CD4-positive, CD25-positive, alpha-beta regulatory T cell (primary cell): ENCODE results near the gene VPS13A. TPM values are rescaled to one million over a fixed set of nuclear protein-coding genes. Genes with fewer than 3 reads are reported as not detected.

Source experiments
- ATAC-seq, 2 donors: fragments of 150-1000 bp; cut with Tn5 transposase; one replicate each; pipeline ENCODE4 v1.10.0; 2021; ENCODE audit warnings: low read depth in 2 of 2, moderate number of reproducible peaks in 2 of 2, moderate library complexity in 1 of 2
- DNase-seq, 3 donors: peaks; one replicate each; pipeline versions ENCODE4 v3.0.0 to v3.0.0-alpha.2; 2012 to 2022; ENCODE audit warnings: mixed read lengths in 1 of 3
- H3K27ac ChIP-seq: one replicate; pipeline ENCODE4 v1.7.0; 2013; ENCODE audit warnings: mild to moderate bottlenecking, low read length; ENCODE audit not compliant: insufficient read depth, poor library complexity, severe bottlenecking
- H3K27me3 ChIP-seq: one replicate; pipeline ENCODE4 v1.7.0; 2013; ENCODE audit warnings: low read length; ENCODE audit not compliant: control insufficient read depth, insufficient read depth
- H3K36me3 ChIP-seq: one replicate; pipeline ENCODE4 v1.7.0; 2013; ENCODE audit warnings: mild to moderate bottlenecking, low read length, moderate library complexity; ENCODE audit not compliant: control insufficient read depth, insufficient read depth
- H3K4me1 ChIP-seq: 2 replicates; pipeline ENCODE4 v1.7.0; 2013; ENCODE audit warnings: mild to moderate bottlenecking, low read length; ENCODE audit not compliant: insufficient read depth, control insufficient read depth, poor library complexity, severe bottlenecking
- H3K4me3 ChIP-seq: one replicate; pipeline ENCODE4 v1.7.0; 2013; ENCODE audit warnings: low read depth, mild to moderate bottlenecking, low read length, moderate library complexity
- H3K9me3 ChIP-seq, 2 experiments: 1 replicate in 1 of 2; 2 replicates in 1 of 2; pipeline ENCODE4 v1.7.0; 2013; ENCODE audit warnings: low read length in 2 of 2, mild to moderate bottlenecking in 1 of 2, moderate library complexity in 1 of 2; ENCODE audit not compliant: control insufficient read depth in 2 of 2
- H3K27ac Mint-ChIP-seq, 3 donors: one replicate each; pipeline ENCODE4 v1.8.0; 2020 to 2022; ENCODE audit warnings: mild to moderate bottlenecking in 3 of 3, mixed read lengths in 3 of 3, moderate library complexity in 2 of 3
- H3K27me3 Mint-ChIP-seq: one replicate; pipeline ENCODE4 v1.8.0; 2022; ENCODE audit warnings: mild to moderate bottlenecking, mixed read lengths
- H3K36me3 Mint-ChIP-seq: one replicate; pipeline ENCODE4 v1.8.0; 2020; ENCODE audit warnings: mixed read lengths
- H3K4me1 Mint-ChIP-seq, 4 donors: one replicate each; pipeline ENCODE4 v1.8.0; 2020 to 2022; ENCODE audit warnings: mixed read lengths in 4 of 4, mild to moderate bottlenecking in 1 of 4
- H3K4me3 Mint-ChIP-seq, 4 donors: one replicate each; pipeline ENCODE4 v1.8.0; 2020 to 2022; ENCODE audit warnings: mild to moderate bottlenecking in 4 of 4, mixed read lengths in 4 of 4, moderate library complexity in 3 of 4
- H3K9me3 Mint-ChIP-seq, 7 donors: one replicate each; pipeline ENCODE4 v1.8.0; 2020 to 2022; ENCODE audit warnings: mixed read lengths in 7 of 7, mild to moderate bottlenecking in 3 of 7, moderate library complexity in 2 of 7
- polyA plus RNA-seq, 4 donors: library from polyadenylated mRNA; unstranded; fragments of 300-500 nt; fragmentation: Illumina TruSeq; gene quantifications; one replicate each; pipeline ENCODE4 v1.2.3, GENCODE V29; 2021
- total RNA-seq: library from RNA; stranded (reverse); gene quantifications from one replicate; pipeline ENCODE4 v1.2.3, GENCODE V29; 2022

The VPS13A gene
- total RNA-seq (53.1 TPM), polyA plus RNA-seq (1 to 10 TPM; 2.5 to 4.3 (median 3.4) TPM)

DNA sequence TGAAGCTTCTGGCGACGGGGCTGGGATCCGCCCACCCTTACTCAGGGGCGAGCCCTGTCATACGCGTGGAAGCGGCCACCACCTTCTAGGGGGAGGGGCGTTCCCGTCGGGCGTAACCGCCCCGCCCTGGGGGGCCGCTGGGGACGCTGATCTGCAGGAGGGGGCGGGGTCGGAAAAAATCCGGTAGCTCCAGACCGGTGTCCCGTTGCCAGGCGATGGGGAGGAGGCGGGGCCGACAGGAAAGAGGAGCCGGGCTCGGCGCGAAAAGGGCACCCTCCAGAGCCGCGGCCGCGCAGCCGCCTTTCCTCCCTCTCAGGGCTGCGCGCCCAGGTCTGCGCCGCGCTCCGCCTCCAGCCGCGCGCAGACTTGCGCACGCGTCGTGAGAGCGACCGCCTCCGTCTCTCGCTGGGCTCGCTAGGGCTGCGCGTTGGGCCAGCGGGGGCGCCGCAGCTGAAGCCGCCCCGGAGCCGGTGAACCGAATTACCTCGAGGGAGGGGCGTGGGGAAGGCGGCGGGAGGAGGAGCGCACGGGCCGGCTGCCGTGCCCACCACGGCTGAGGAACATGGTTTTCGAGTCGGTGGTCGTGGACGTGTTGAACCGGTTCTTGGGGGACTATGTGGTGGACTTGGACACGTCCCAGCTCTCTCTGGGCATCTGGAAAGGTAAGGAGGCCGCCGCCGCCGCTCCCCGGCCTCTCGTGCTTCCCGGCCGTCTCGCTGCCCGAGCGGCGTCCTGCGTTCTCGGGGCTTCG, at the start of gene VPS13A:
Gene VPS13A, plus strand, starts transcription at position 392 of the 751 bp plus-strand sequence. Its CDS starts 171 bp downstream, at position 563.
- peak within 1 kb of the TSS; percentile 81 for H3K27ac ChIP-seq
- peaks cover 4% of the 10 kb centered on the region for H3K27me3 Mint-ChIP-seq
- H3K27me3 ChIP-seq = no peaks in the 10 kb centered on the region
- H3K4me3 Mint-ChIP-seq = peak within 1 kb of the TSS; percentile 90 to 98 (median 97)
- DNase-seq (peak; percentile 86 to 93 (median 89)), ATAC-seq (peak; percentile 85 to 87)
- no peaks in the 10 kb centered on the region for H3K9me3 ChIP-seq
- peaks cover 3 to 41% (median 27%) of the 10 kb centered on the region in 4 donors for H3K4me1 Mint-ChIP-seq
- no peaks in the 10 kb centered on the region for H3K36me3 ChIP-seq
- peak within 1 kb of the TSS; percentile 84 to 96 (median 92) for H3K27ac Mint-ChIP-seq
- H3K4me1 ChIP-seq = peaks cover 26% of the 10 kb centered on the region
- H3K4me3 ChIP-seq = peak within 1 kb of the TSS; percentile 93
- H3K9me3 Mint-ChIP-seq = peaks cover 0 to 2% (median 0%) of the 10 kb centered on the region in 7 donors
- H3K36me3 Mint-ChIP-seq = no peaks in the 10 kb centered on the region

GRCh38 chr9:77128125-77128789, 49.1 kb upstream of the VPS13A start:
- no peaks in the 10 kb centered on the region for H3K36me3 ChIP-seq
- ATAC-seq (no peak), DNase-seq (no peak)
- Mint-ChIP-seq H3K9me3 (peaks cover 0 to 9% (median 5%) of the 10 kb centered on the region in 7 donors), H3K36me3 (no peaks in the 10 kb centered on the region), H3K4me1 (no peaks in the 10 kb centered on the region), H3K27ac (no peak overlapping the region), H3K4me3 (no peak overlapping the region), H3K27me3 (peaks cover 28% of the 10 kb centered on the region)
- H3K4me3 ChIP-seq = no peak overlapping the region
- H3K9me3 ChIP-seq = peaks cover 0 to 4% of the 10 kb centered on the region in 2 experiments
- peaks cover 6% of the 10 kb centered on the region for H3K27me3 ChIP-seq
- H3K4me1 ChIP-seq = no peaks in the 10 kb centered on the region
- no peak overlapping the region for H3K27ac ChIP-seq

- H3K9me3 ChIP-seq = peaks cover 0 to 4% of the 10 kb centered on the region in 2 experiments
- no peak for ATAC-seq
Observed at GRCh38 chr9:77131399-77131798, 45.9 kb upstream of the VPS13A start.

GRCh38 chr9:77133011-77133410, 44.3 kb upstream of the VPS13A start:
- H3K9me3 Mint-ChIP-seq = peaks cover 0 to 9% (median 5%) of the 10 kb centered on the region in 7 donors
- no peaks in the 10 kb centered on the region for H3K36me3 Mint-ChIP-seq
- H3K4me3 Mint-ChIP-seq = no peak overlapping the region
- DNase-seq = no peak
- peaks cover 0 to 4% of the 10 kb centered on the region in 2 experiments for H3K9me3 ChIP-seq
- H3K36me3 ChIP-seq = no peaks in the 10 kb centered on the region
- no peaks in the 10 kb centered on the region for H3K27me3 ChIP-seq
- no peak for ATAC-seq
- no peak overlapping the region for H3K27ac Mint-ChIP-seq
- no peaks in the 10 kb centered on the region for H3K4me1 Mint-ChIP-seq
- H3K4me1 ChIP-seq = no peaks in the 10 kb centered on the region
- H3K4me3 ChIP-seq = no peak overlapping the region
- no peak overlapping the region for H3K27ac ChIP-seq
- H3K27me3 Mint-ChIP-seq = peaks cover 21% of the 10 kb centered on the region

More at GRCh38 chr9:77131399-77131798, 45.9 kb upstream of the VPS13A start:
- DNase-seq = no peak
- Histone ChIP-seq H3K4me3 (no peak overlapping the region), H3K27me3 (peaks cover 3% of the 10 kb centered on the region), H3K27ac (no peak overlapping the region), H3K4me1 (no peaks in the 10 kb centered on the region), H3K36me3 (no peaks in the 10 kb centered on the region)
- no peak overlapping the region for H3K4me3 Mint-ChIP-seq
- H3K9me3 Mint-ChIP-seq = peaks cover 0 to 9% (median 5%) of the 10 kb centered on the region in 7 donors
- no peak overlapping the region for H3K27ac Mint-ChIP-seq
- H3K4me1 Mint-ChIP-seq = no peaks in the 10 kb centered on the region
- no peaks in the 10 kb centered on the region for H3K36me3 Mint-ChIP-seq
- H3K27me3 Mint-ChIP-seq = peaks cover 25% of the 10 kb centered on the region

- Mint-ChIP-seq H3K27me3 (peaks cover 9% of the 10 kb centered on the region), H3K27ac (no peak overlapping the region), H3K9me3 (peaks cover 0 to 1% (median 0%) of the 10 kb centered on the region in 7 donors), H3K4me1 (no peaks in the 10 kb centered on the region), H3K4me3 (no peak overlapping the region), H3K36me3 (no peaks in the 10 kb centered on the region)
- ATAC-seq (no peak), DNase-seq (no peak)
- Histone ChIP-seq H3K27ac (no peak overlapping the region), H3K36me3 (no peaks in the 10 kb centered on the region), H3K4me1 (no peaks in the 10 kb centered on the region), H3K27me3 (peaks cover 7% of the 10 kb centered on the region), H3K9me3 (no peaks in the 10 kb centered on the region), H3K4me3 (no peak overlapping the region)
Observed at GRCh38 chr9:77142366-77142765, 35.0 kb upstream of the VPS13A start.

- H3K36me3 Mint-ChIP-seq = no peaks in the 10 kb centered on the region
- ATAC-seq = no peak
Observed at GRCh38 chr9:77149879-77150278, 27.5 kb upstream of the VPS13A start.

GRCh38 chr9:77152289-77152688, 25.0 kb upstream of the VPS13A start:
- no peak for DNase-seq
- Mint-ChIP-seq H3K4me1 (no peaks in the 10 kb centered on the region), H3K27me3 (peaks cover 37% of the 10 kb centered on the region), H3K9me3 (no peaks in the 10 kb centered on the region), H3K36me3 (no peaks in the 10 kb centered on the region), H3K4me3 (no peak overlapping the region), H3K27ac (no peak overlapping the region)
- Histone ChIP-seq H3K36me3 (no peaks in the 10 kb centered on the region), H3K9me3 (no peaks in the 10 kb centered on the region), H3K4me1 (no peaks in the 10 kb centered on the region), H3K4me3 (no peak overlapping the region), H3K27ac (no peak overlapping the region), H3K27me3 (peaks cover 7% of the 10 kb centered on the region)
- no peak for ATAC-seq

More at GRCh38 chr9:77149879-77150278, 27.5 kb upstream of the VPS13A start:
- H3K27ac ChIP-seq = no peak overlapping the region
- no peak for DNase-seq
- no peaks in the 10 kb centered on the region for H3K9me3 Mint-ChIP-seq
- H3K4me3 ChIP-seq = no peak overlapping the region
- H3K4me1 Mint-ChIP-seq = no peaks in the 10 kb centered on the region
- no peaks in the 10 kb centered on the region for H3K9me3 ChIP-seq
- H3K27me3 Mint-ChIP-seq = peaks cover 42% of the 10 kb centered on the region
- H3K36me3 ChIP-seq = no peaks in the 10 kb centered on the region
- H3K27ac Mint-ChIP-seq = no peak overlapping the region
- no peak overlapping the region for H3K4me3 Mint-ChIP-seq
- no peaks in the 10 kb centered on the region for H3K4me1 ChIP-seq
- H3K27me3 ChIP-seq = peaks cover 3% of the 10 kb centered on the region
